GM12878 (cell line): ENCODE data around the gene SEMA4D. TPM values are rescaled to one million over a fixed set of nuclear protein-coding genes. Genes with fewer than 3 reads are reported as not detected.

Experiments used
- ATAC-seq: fragments of 200-7000 bp; cut with Tn5 transposase; 3 replicates; pipeline ENCODE4 v1.9.1; 2020; ENCODE audit warnings: mild to moderate bottlenecking, moderate library complexity
- BruUV-seq: library from RNA; stranded (reverse); fragments of 400-500 nt; replicated peaks from 2 replicates; lab custom pipeline; 2021; lab: Mats Ljungman, UMichigan
- CTCF ChIA-PET: fragments of 300-600 bp; sonication (Branson Sonifier 250); formaldehyde crosslinking; extraction: SDS; loops from one replicate; lab custom pipeline; 2021; ENCODE audit warnings: inconsistent platforms; lab: Yijun Ruan, JAX
- POLR2A ChIA-PET: fragments of 350-600 bp; formaldehyde crosslinking; extraction: SDS; loops from one replicate; lab custom pipeline; 2021; ENCODE audit warnings: inconsistent platforms; lab: Charles Lee
- RAD21 ChIA-PET: fragments of 300-600 bp; sonication (Branson Sonifier 250); formaldehyde crosslinking; loops from one replicate; lab custom pipeline; 2023; ENCODE audit warnings: antibody characterized with exemption; ENCODE audit not compliant: unreplicated experiment; lab: Charles Lee
- SMC1A ChIA-PET: fragments of 300-600 bp; sonication (Branson Sonifier 250); formaldehyde crosslinking; loops from one replicate; lab custom pipeline; 2023; ENCODE audit not compliant: unreplicated experiment, uncharacterized antibody; lab: Charles Lee
- DNase-seq: peaks from one replicate; pipeline ENCODE4 v3.0.0-alpha.2; 2011; ENCODE audit warnings: low read depth, low spot score
- FAIRE-seq: peaks from 3 replicates; lab custom pipeline; 2011; peaks lifted over from hg19 to GRCh38; lab: Jason Lieb, UNC
- H2AFZ ChIP-seq: 2 replicates; pipeline ENCODE4 v1.6.0; 2011; ENCODE audit warnings: low read depth, low read length, control low read depth; ENCODE audit not compliant: control insufficient read depth
- H3K27ac ChIP-seq: 2 replicates; pipeline ENCODE4 v1.5.1; 2011; ENCODE audit warnings: control low read depth; ENCODE audit not compliant: control insufficient read depth, insufficient read depth
- H3K27me3 ChIP-seq, 2 experiments: replicated peaks in 1 of 2; 2 replicates each; pipeline versions ENCODE4 v1.6.0 to v1.6.1; 2011; ENCODE audit warnings: low read length in 1 of 2; ENCODE audit not compliant: control insufficient read depth in 2 of 2, insufficient read depth in 2 of 2
- H3K36me3 ChIP-seq, 2 experiments: 2 replicates each; pipeline ENCODE4 v1.5.1; 2011; ENCODE audit warnings: low read length in 1 of 2; ENCODE audit not compliant: control insufficient read depth in 2 of 2, insufficient read depth in 2 of 2
- H3K4me1 ChIP-seq: 2 replicates; pipeline ENCODE4 v1.6.1; 2011; ENCODE audit warnings: mild to moderate bottlenecking, low read length, moderate library complexity, mixed read lengths; ENCODE audit not compliant: control insufficient read depth, insufficient read depth
- H3K4me2 ChIP-seq: 2 replicates; pipeline ENCODE4 v1.6.0; 2011; ENCODE audit warnings: control low read depth; ENCODE audit not compliant: control insufficient read depth, insufficient read depth
- H3K4me3 ChIP-seq: fragments of 200-600 bp; sonication (generic); 2 replicates; pipeline ENCODE4 v1.5.1; 2016
- H3K79me2 ChIP-seq: 2 replicates; pipeline ENCODE4 v1.6.0; 2011; ENCODE audit warnings: low read length; ENCODE audit not compliant: control insufficient read depth, insufficient read depth
- H3K9ac ChIP-seq: 2 replicates; pipeline ENCODE4 v1.8.0; 2011; ENCODE audit warnings: low read length, control low read depth, mixed read lengths; ENCODE audit not compliant: control insufficient read depth, insufficient read depth
- H3K9me3 ChIP-seq: replicated peaks from 3 replicates; pipeline ENCODE4 v1.5.1; 2011; ENCODE audit warnings: mild to moderate bottlenecking, low read length; ENCODE audit not compliant: control insufficient read depth, insufficient read depth
- H4K20me1 ChIP-seq: 2 replicates; pipeline ENCODE4 v1.6.0; 2011; ENCODE audit not compliant: control insufficient read depth, insufficient read depth
- ASH2L ChIP-seq: fragments of 300-600, 200-600 bp; sonication (generic); IDR thresholded peaks from 2 replicates; pipeline ENCODE4 v1.6.1; 2017; ENCODE audit warnings: low read depth, mild to moderate bottlenecking, borderline replicate concordance
- CHD2 ChIP-seq: IDR thresholded peaks from 2 replicates; pipeline ENCODE4 v1.6.1; 2011; ENCODE audit warnings: low read depth, low read length, improper control_type of control experiment, borderline replicate concordance
- CHD4 ChIP-seq: fragments of 200-600 bp; sonication (generic); IDR thresholded peaks from 2 replicates; pipeline ENCODE4 v1.6.1; 2016; ENCODE audit warnings: mild to moderate bottlenecking
- IKZF1 ChIP-seq: fragments of 450-650 bp; conservative IDR thresholded peaks from 2 replicates; pipeline ENCODE4 v1.6.1; 2017; ENCODE audit warnings: antibody characterized with exemption, mild to moderate bottlenecking
- JUNB ChIP-seq: IDR thresholded peaks from 2 replicates; pipeline ENCODE4 v1.6.1; 2016; ENCODE audit warnings: antibody characterized with exemption, mild to moderate bottlenecking
- NRF1 ChIP-seq: conservative IDR thresholded peaks from 2 replicates; pipeline ENCODE4 v1.6.1; 2011; ENCODE audit warnings: mild to moderate bottlenecking, low read depth, low read length, improper control_type of control experiment
- POLR2A ChIP-seq: IDR thresholded peaks from 2 replicates; pipeline ENCODE4 v1.6.1; 2011; ENCODE audit warnings: low read depth, mild to moderate bottlenecking, low read length
- RFX5 ChIP-seq: IDR thresholded peaks from 2 replicates; pipeline ENCODE4 v1.6.1; 2011; ENCODE audit warnings: low read depth, low read length, improper control_type of control experiment
- ZBED1 ChIP-seq: IDR thresholded peaks from 2 replicates; pipeline ENCODE4 v1.6.1; 2016; ENCODE audit warnings: borderline replicate concordance
- ZNF274 ChIP-seq: IDR thresholded peaks from one replicate; pipeline ENCODE4 v1.8.0; 2011; ENCODE audit not compliant: insufficient read length, insufficient read depth
- WGBS: methylation state at CpG from one replicate; pipeline ENCODE4 v1.1.6; 2016; ENCODE audit warnings: low lambda C conversion rate; ENCODE audit not compliant: insufficient replicate concordance, insufficient coverage; ENCODE audit errors: missing lambda C conversion rate; 5-methylcytosine and 5-hydroxymethylcytosine counted together
- in situ Hi-C: fragments of 300-500 bp; cut with MboI; formaldehyde crosslinking; loops from 9 replicates; pipeline ENCODE4 v1.14.3; 2018; ENCODE audit warnings: mixed read lengths
- intact Hi-C: fragments of 100-400 bp; cut with micrococcal nuclease; formaldehyde crosslinking; loops from one replicate; pipeline ENCODE4 v1.14.2; 2022; ENCODE audit not compliant: unreplicated experiment
- polyA plus RNA-seq, 11 experiments: library from polyadenylated mRNA; depleted of rRNA in 4 of 11; unstranded in 6 of 11; stranded (reverse) in 5 of 11; fragments of >200 nt; fragmentation: Nextera tagmentation in 4 of 11; fragmentation: Illumina TruSeq in 1 of 11; extraction: Ambion mirVana in 4 of 11; extraction: Trizol in 1 of 11; gene quantifications; 1 replicate in 1 of 11; 2 replicates in 10 of 11; pipeline versions ENCODE4 v1.2.1 to v1.2.3, GENCODE V29; 2011 to 2016; ENCODE audit warnings: inconsistent platforms in 2 of 11, missing spikeins in 2 of 11, low read depth in 1 of 11
- total RNA-seq, 4 experiments: library from RNA; depleted of rRNA in 3 of 4; stranded (reverse); fragments of >200 nt in 3 of 4; fragmentation: Illumina TruSeq in 1 of 4; extraction: Trizol in 1 of 4; gene quantifications; 2 replicates each; pipeline versions ENCODE4 v1.2.1 to v1.2.3, GENCODE V29; 2013 to 2021
- TF ChIP-seq, protein P1 (sequence below): IDR thresholded peaks from 2 replicates; pipeline ENCODE4 v1.6.1; 2012; ENCODE audit warnings: low read depth, low read length, improper control_type of control experiment

Gene SEMA4D
- total and polyA plus RNA-seq, 10 of the 15 experiments (the other 5 are each of a cell fraction or from before 2014, with no cell fraction given), result 15.1 to 136 (median 39.6) TPM

DNA sequence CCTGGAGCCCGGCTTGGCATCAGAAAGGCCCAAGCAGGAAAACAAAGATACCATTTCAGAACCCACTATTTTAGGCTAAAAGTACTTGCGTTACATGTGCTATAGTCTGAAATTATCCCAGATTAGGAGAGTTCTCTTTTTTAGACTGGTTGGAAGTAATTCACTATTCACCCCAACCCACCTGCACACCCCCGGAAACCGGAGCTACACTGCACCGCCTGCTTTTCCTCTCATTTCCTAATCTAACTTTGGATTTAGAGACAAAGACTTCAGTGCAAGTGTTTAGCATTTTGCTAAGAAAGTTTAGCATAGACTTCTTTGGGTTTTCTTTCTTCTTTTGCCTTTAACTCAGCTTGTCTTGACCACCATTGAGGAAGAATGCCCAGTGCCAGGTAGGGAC is 100.4 kb downstream of the SEMA4D start:
- RAD21 ChIA-PET, result interaction anchor here (1.5 kb wide), 1 partner anchor 151 kb away, joined by 3 read pairs; no protein-coding TSS in a partner anchor
- BruUV-seq, result no TSS peak
- intact Hi-C loops, result no loop called here
- Histone ChIP-seq H3K4me1 (peaks cover 24% of the 10 kb centered on the region), H3K36me3 (peaks cover 40 to 69% of the 10 kb centered on the region in 2 experiments)
- 95% methylated on average over 5 of the region's 5 CpGs for WGBS
- TF ChIP-seq RFX5 (no peak), CHD4 (no peak), CHD2 (no peak), NRF1 (no peak), JUNB (no peak)
- TF ChIP-seq, all 136 proteins: peak for 0
- Histone ChIP-seq H3K9me3 (no peaks in the 10 kb centered on the region), H3K9ac (no peak overlapping the region), H3K27me3 (no peaks in the 10 kb centered on the region), H3K79me2 (peaks cover 2% of the 10 kb centered on the region), H3K27ac (no peak overlapping the region), H4K20me1 (no peaks in the 10 kb centered on the region), H3K4me3 (no peak overlapping the region), H3K4me2 (no peak overlapping the region), H2AFZ (no peak overlapping the region)
- FAIRE-seq (no peak), DNase-seq (no peak), ATAC-seq (no peak)
- in situ Hi-C loops, result no loop called here
- SMC1A ChIA-PET, result interaction anchor here (1.2 kb wide), 1 partner anchor 9 kb away, joined by 4 read pairs; no protein-coding TSS in a partner anchor
- CTCF ChIA-PET, result interaction anchor here (1.6 kb wide), 1 partner anchor 20 kb away, joined by 6 read pairs; no protein-coding TSS in a partner anchor
- POLR2A ChIA-PET, result no interaction called here

DNA sequence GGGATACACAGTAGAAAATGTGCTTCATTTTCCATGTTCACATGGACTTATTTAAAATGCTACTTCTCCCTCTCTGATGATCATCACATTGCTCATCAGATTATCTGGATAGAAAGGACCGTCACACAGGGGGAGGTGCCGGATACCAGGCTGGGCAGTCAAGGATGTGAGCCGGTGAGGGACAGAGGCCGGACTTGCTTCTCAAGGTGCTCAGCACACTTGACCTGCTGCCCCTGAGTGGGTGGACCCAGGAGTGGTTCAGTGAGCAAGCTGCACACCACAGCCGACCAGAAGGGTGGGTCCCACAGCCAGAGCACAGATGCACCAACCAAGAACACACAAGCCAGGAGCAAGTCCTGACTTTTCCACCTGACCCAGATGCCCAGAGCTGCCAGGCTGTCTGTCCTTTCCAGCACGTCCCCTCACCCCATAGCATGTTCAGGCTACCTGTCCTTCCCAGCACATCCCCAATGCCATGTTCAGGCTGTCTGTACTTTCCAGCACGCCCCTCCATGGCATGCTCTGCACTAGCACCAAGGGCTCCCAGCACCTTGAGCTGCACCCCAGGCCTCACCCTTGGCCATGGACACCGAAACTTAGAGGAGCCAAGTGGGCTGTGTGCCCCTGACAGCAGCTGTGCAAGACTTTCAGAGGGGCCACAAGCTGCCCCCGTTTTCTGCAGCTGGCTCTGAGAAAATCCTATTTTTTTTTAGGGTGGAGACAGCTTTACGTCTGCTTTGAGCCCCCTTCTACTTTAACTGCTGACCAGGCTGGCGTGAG is 101.8 kb downstream of the SEMA4D start:
- SMC1A ChIA-PET, result interaction anchor here (1.0 to 1.2 kb wide), 3 partner anchors 11 to 124 kb away, joined by 3 to 4 read pairs (median 3); no protein-coding TSS in a partner anchor
- CTCF ChIA-PET, result interaction anchor here (0.9 to 1.0 kb wide), 2 partner anchors 152 to 159 kb away, joined by 3 read pairs; no protein-coding TSS in a partner anchor
- H3K4me1 ChIP-seq, result peaks cover 11% of the 10 kb centered on the region
- H3K36me3 ChIP-seq, result peaks cover 45 to 68% of the 10 kb centered on the region in 2 experiments
- WGBS, result 87% methylated on average over 11 of the region's 11 CpGs
- FAIRE-seq (no peak), ATAC-seq (no peak), DNase-seq (no peak)
- no peak overlapping the region for H3K9ac ChIP-seq
- intact Hi-C loops, result no loop called here
- BruUV-seq, result no TSS peak
- H3K79me2 ChIP-seq, result no peaks in the 10 kb centered on the region; the same call in 1 of the 2 replicates
- H3K4me3 ChIP-seq, result no peak overlapping the region
- no peaks in the 10 kb centered on the region for H3K27me3 ChIP-seq
- no peaks in the 10 kb centered on the region for H4K20me1 ChIP-seq
- H3K4me2 ChIP-seq, result no peak overlapping the region
- RAD21 ChIA-PET, result interaction anchor here (1.5 kb wide), 1 partner anchor 153 kb away, joined by 3 read pairs; no protein-coding TSS in a partner anchor
- H3K9me3 ChIP-seq, result no peaks in the 10 kb centered on the region
- POLR2A ChIA-PET, result no interaction called here
- H3K27ac ChIP-seq, result no peak overlapping the region
- in situ Hi-C loops, result no loop called here
- TF ChIP-seq IKZF1 (no peak), ZBED1 (no peak), POLR2A (no peak), ZNF274 (no peak), ASH2L (no peak)
- TF ChIP-seq, protein P1, sequence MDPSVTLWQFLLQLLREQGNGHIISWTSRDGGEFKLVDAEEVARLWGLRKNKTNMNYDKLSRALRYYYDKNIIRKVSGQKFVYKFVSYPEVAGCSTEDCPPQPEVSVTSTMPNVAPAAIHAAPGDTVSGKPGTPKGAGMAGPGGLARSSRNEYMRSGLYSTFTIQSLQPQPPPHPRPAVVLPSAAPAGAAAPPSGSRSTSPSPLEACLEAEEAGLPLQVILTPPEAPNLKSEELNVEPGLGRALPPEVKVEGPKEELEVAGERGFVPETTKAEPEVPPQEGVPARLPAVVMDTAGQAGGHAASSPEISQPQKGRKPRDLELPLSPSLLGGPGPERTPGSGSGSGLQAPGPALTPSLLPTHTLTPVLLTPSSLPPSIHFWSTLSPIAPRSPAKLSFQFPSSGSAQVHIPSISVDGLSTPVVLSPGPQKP, result no peak
- H2AFZ ChIP-seq, result no peak overlapping the region
